Upper lobe of right lung (tissue), 1 donor: ENCODE measurements around the gene ABCC4. TPM values are rescaled to one million over a fixed set of nuclear protein-coding genes. Genes with fewer than 3 reads are reported as not detected.

Source experiments
- ATAC-seq: fragments of 200-7000 bp; cut with Tn5 transposase; one replicate; pipeline ENCODE4 v1.9.1; 2020; ENCODE audit warnings: mild to moderate bottlenecking, moderate library complexity
- DNase-seq: peaks from one replicate; pipeline ENCODE4 v3.0.0-alpha.2; 2020
- H3K27ac ChIP-seq: fragments of 200-600 bp; one replicate; pipeline ENCODE4 v1.8.0; 2022
- H3K27me3 ChIP-seq: fragments of 200-600 bp; one replicate; pipeline ENCODE4 v1.8.0; 2022; ENCODE audit warnings: mild to moderate bottlenecking
- H3K36me3 ChIP-seq: fragments of 200-600 bp; one replicate; pipeline ENCODE4 v1.8.0; 2022
- H3K4me1 ChIP-seq: fragments of 200-600 bp; one replicate; pipeline ENCODE4 v1.8.0; 2022
- H3K4me3 ChIP-seq: fragments of 200-600 bp; one replicate; pipeline ENCODE4 v1.8.0; 2022; ENCODE audit warnings: mild to moderate bottlenecking
- H3K9me3 ChIP-seq: fragments of 200-600 bp; one replicate; pipeline ENCODE4 v1.8.0; 2022
- intact Hi-C: fragments of 100-400 bp; cut with DNase I; formaldehyde crosslinking; loops from one replicate; pipeline ENCODE4 v1.11.0; 2022
- total RNA-seq: library from RNA; stranded (reverse); fragmentation: NEBNext Ultra II Directional; extraction: Animal tissue kit (Norgen Biotek cat#: 25700); gene quantifications from one replicate; pipeline ENCODE4 v1.2.1, GENCODE V29; 2021
- TF ChIP-seq, protein P1 (sequence below): fragments of 200-600 bp; IDR thresholded peaks from one replicate; pipeline ENCODE4 v1.8.0; 2022; ENCODE audit warnings: antibody characterized with exemption
- donor health status: DM: no; HTN: yes; CAD: no; lungs with severe emphysema.

Gene ABCC4
- total RNA-seq, 1 donor from 2014 or later, result 28.1 TPM

DNA sequence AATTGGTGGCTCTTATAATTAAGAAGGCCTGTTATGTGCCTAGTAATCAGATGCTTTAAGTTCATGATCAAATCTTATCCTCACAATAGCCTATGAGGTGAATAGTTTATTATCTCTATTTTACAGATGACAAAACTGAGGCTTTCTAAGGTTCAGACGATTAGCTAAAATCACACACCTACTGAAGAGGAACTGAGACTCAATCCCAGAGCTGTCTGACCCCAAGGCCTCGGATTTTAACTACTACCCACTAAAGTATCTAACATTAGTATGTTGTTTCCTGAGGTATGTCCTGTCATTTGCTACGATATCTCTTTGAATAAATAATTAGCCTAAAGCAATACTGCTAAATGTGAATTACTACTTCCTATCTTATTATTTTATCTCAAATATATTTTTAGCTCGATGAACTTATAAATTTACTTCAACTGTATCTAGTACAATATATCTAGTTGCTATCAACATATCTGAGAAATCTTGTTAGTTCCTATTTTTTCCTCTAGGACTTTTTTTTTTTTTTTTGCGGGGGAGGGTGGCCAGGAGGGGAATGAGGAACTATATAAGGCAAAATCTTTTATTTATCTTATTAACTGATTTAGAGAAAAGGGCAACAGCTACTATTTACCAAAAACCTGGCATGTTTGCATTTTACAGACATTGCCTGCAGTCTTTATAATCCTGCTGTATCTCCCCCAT lies 118.5 kb downstream of the ABCC4 start:
- no peak for DNase-seq
- no peak for ATAC-seq
- Histone ChIP-seq H3K4me1 (peaks cover 5% of the 10 kb centered on the region), H3K9me3 (no peaks in the 10 kb centered on the region), H3K27ac (no peak overlapping the region), H3K36me3 (no peaks in the 10 kb centered on the region), H3K4me3 (no peak overlapping the region), H3K27me3 (no peaks in the 10 kb centered on the region)
- TF ChIP-seq, protein P1, sequence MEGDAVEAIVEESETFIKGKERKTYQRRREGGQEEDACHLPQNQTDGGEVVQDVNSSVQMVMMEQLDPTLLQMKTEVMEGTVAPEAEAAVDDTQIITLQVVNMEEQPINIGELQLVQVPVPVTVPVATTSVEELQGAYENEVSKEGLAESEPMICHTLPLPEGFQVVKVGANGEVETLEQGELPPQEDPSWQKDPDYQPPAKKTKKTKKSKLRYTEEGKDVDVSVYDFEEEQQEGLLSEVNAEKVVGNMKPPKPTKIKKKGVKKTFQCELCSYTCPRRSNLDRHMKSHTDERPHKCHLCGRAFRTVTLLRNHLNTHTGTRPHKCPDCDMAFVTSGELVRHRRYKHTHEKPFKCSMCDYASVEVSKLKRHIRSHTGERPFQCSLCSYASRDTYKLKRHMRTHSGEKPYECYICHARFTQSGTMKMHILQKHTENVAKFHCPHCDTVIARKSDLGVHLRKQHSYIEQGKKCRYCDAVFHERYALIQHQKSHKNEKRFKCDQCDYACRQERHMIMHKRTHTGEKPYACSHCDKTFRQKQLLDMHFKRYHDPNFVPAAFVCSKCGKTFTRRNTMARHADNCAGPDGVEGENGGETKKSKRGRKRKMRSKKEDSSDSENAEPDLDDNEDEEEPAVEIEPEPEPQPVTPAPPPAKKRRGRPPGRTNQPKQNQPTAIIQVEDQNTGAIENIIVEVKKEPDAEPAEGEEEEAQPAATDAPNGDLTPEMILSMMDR, result no peak
- intact Hi-C loops, result no loop called here

DNA sequence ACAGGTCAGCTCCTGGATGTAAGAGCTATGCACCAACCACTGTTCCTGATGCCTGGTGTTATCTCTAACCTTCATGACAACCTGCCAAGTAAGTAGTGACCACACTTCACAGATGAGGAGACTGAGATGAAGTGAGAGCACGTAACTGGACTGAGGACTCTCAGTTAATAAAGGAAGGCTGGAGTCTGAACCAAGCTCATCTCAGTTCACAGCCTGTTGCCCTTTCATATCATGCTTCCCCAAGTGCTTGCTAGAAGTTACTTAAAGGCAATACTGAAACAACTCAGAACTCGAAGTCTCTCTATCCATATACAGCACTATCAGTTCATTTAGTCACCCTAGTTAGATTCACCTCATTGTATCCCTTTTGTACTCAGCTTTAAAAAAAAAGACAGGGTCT lies 119.7 kb downstream of the ABCC4 start:
- intact Hi-C loops, result no loop called here
- ATAC-seq (no peak), DNase-seq (no peak)
- TF ChIP-seq, protein P1, result no peak
- H3K27me3 ChIP-seq, result no peaks in the 10 kb centered on the region
- peaks cover 5% of the 10 kb centered on the region for H3K4me1 ChIP-seq
- H3K4me3 ChIP-seq, result no peak overlapping the region
- no peaks in the 10 kb centered on the region for H3K36me3 ChIP-seq
- H3K27ac ChIP-seq, result no peak overlapping the region
- H3K9me3 ChIP-seq, result no peaks in the 10 kb centered on the region

DNA sequence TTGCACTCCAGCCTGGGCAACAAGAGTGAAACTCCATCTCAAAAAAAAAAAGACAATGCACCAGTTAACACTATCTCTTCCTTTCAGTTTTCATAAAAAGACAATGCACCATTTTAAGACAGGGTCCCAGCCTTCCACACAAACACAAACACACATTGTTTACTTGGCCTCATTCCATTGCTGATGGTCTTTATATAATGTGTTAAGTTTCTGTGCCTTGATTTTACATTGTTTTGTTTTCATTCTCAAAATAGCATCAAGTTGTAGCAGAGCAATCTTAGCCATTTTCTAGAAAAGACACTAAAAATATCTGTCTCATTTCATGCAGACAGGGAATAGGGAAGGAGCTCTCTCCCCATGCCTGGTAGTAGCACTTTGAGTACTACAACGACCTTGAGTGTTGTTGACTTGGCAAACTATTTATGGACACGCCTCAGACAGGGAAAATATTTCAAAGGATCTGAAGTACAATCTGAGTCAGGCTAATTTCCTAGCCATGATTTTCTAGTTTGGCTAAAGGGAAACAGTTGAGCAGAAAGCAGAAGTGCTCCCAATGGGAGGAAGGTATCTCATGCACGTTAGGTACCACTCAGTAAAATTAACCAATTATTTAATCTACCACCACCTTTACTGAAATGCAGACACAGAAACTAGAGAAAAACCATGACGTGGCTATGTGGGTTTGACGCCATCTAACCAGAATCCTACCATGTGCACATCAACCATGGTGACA lies 120.6 kb downstream of the ABCC4 start:
- Histone ChIP-seq H3K4me1 (peaks cover 5% of the 10 kb centered on the region), H3K36me3 (no peaks in the 10 kb centered on the region), H3K9me3 (no peaks in the 10 kb centered on the region), H3K4me3 (no peak overlapping the region), H3K27me3 (no peaks in the 10 kb centered on the region), H3K27ac (no peak overlapping the region)
- DNase-seq (no peak), ATAC-seq (peak; percentile 89)
- intact Hi-C loops, result no loop called here
- TF ChIP-seq, protein P1, result no peak

DNA sequence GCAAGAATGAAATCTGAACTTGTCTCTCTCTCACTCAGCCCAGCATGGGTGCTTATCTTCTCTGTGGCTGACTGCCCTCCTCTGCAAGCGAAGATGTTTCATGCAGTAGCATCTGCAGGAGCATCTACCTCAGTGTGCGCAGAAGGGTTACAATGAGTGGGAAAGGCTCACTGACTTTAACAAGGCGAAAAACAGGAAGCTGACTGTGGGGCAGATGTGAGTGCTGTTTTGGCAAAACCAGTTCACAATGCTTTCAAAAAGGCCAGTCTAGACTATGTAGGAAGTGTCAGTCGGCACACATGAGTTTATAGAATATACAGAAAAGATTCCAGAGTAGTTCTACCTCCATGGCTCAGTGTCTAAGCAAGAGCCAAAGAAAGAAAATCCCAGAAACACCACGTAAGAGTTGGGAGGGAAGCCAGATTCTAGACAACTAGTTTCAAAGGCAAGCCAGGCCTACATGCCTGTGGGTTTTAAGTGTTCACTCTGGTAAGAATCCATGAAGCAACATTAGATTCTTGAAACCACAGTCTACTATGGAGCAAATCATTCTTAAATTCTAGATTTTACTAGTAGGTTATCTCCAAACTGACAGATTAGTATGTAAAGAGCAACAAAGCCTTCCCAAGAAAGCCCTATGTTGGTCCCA lies 124.5 kb downstream of the ABCC4 start:
- intact Hi-C loops, result no loop called here
- TF ChIP-seq, protein P1, result no peak
- H3K27me3 ChIP-seq, result no peaks in the 10 kb centered on the region
- no peak for DNase-seq
- ATAC-seq, result peak; percentile 23
- H3K4me1 ChIP-seq, result peaks cover 5% of the 10 kb centered on the region
- H3K27ac ChIP-seq, result no peak overlapping the region
- H3K36me3 ChIP-seq, result peaks cover 13% of the 10 kb centered on the region
- H3K9me3 ChIP-seq, result no peaks in the 10 kb centered on the region
- H3K4me3 ChIP-seq, result no peak overlapping the region

DNA sequence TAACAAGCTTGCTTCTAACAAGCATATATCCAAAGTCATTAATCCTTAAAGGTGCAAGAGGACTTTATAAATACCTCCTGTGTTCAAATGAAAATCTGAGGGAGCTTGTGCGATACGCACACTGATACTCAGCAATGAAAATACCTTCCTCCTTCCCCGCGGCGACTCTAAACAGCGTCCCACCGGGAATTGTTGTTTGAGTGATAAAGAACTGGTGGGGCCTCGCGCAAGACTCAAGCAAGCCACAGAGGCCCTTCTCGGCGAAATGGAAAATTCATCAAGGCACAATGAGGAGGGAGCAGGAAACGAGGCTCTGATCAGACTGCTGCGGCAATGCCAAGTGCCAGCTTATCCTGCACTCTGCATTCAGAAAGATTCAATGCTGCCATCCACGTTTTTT lies 126.7 kb downstream of the ABCC4 start:
- no peaks in the 10 kb centered on the region for H3K4me1 ChIP-seq
- H3K27me3 ChIP-seq, result no peaks in the 10 kb centered on the region
- intact Hi-C loops, result no loop called here
- TF ChIP-seq, protein P1, result no peak
- no peaks in the 10 kb centered on the region for H3K9me3 ChIP-seq
- peaks cover 17% of the 10 kb centered on the region for H3K36me3 ChIP-seq
- DNase-seq (no peak), ATAC-seq (no peak)
- H3K4me3 ChIP-seq, result no peak overlapping the region
- no peak overlapping the region for H3K27ac ChIP-seq
